H9 (cell line): ENCODE data around the gene ATF3. TPM values are rescaled to one million over a fixed set of nuclear protein-coding genes. Genes with fewer than 3 reads are reported as not detected.

Source experiments
- DNase-seq: peaks from one replicate; pipeline ENCODE4 v3.0.0-alpha.2; 2017
- H2AFZ ChIP-seq: one replicate; pipeline ENCODE4 v1.6.1; 2013; ENCODE audit warnings: mild to moderate bottlenecking, low read length, control low read depth, moderate library complexity
- H2AK5ac ChIP-seq: 2 replicates; pipeline ENCODE4 v1.6.1; 2013; ENCODE audit warnings: low read length, control low read depth, mixed read lengths; ENCODE audit not compliant: insufficient read length
- H2BK120ac ChIP-seq: one replicate; pipeline ENCODE4 v1.6.1; 2013; ENCODE audit warnings: low read depth, mild to moderate bottlenecking, low read length, control low read depth, inconsistent platforms; ENCODE audit not compliant: poor library complexity, severe bottlenecking
- H2BK12ac ChIP-seq: 2 replicates; pipeline ENCODE4 v1.6.1; 2013; ENCODE audit warnings: low read length, control low read depth, mixed read lengths, low read depth; ENCODE audit not compliant: insufficient read length
- H2BK15ac ChIP-seq: 2 replicates; pipeline ENCODE4 v1.6.1; 2013; ENCODE audit warnings: low read depth, low read length, control low read depth
- H2BK20ac ChIP-seq: one replicate; pipeline ENCODE4 v1.6.1; 2013; ENCODE audit warnings: low read depth, mild to moderate bottlenecking, low read length, control low read depth, inconsistent platforms; ENCODE audit not compliant: poor library complexity, severe bottlenecking
- H2BK5ac ChIP-seq: 2 replicates; pipeline ENCODE4 v1.6.1; 2013; ENCODE audit warnings: low read length, control low read depth, mixed read lengths; ENCODE audit not compliant: insufficient read length
- H3K14ac ChIP-seq: 2 replicates; pipeline ENCODE4 v1.6.1; 2013; ENCODE audit warnings: low read length, control low read depth; ENCODE audit not compliant: insufficient read depth
- H3K18ac ChIP-seq: 2 replicates; pipeline ENCODE4 v1.6.1; 2013; ENCODE audit warnings: low read depth, mild to moderate bottlenecking, mixed read lengths, low read length, control low read depth; ENCODE audit not compliant: insufficient read length
- H3K23ac ChIP-seq: 2 replicates; pipeline ENCODE4 v1.6.1; 2013; ENCODE audit warnings: low read length, control low read depth, mixed read lengths, low read depth; ENCODE audit not compliant: insufficient read length
- H3K23me2 ChIP-seq: 2 replicates; pipeline ENCODE4 v1.6.1; 2013; ENCODE audit warnings: low read depth, mild to moderate bottlenecking, mixed read lengths, low read length, control low read depth; ENCODE audit not compliant: insufficient read length, poor library complexity, severe bottlenecking
- H3K27ac ChIP-seq: 2 replicates; pipeline ENCODE4 v1.5.1; 2013; ENCODE audit warnings: low read length, control low read depth, mixed read lengths, low read depth; ENCODE audit not compliant: insufficient read length
- H3K27me3 ChIP-seq: 2 replicates; pipeline ENCODE4 v1.6.1; 2013; ENCODE audit warnings: low read length, control low read depth, inconsistent platforms; ENCODE audit not compliant: insufficient read depth
- H3K4ac ChIP-seq: 2 replicates; pipeline ENCODE4 v1.6.1; 2013; ENCODE audit warnings: low read depth, mild to moderate bottlenecking, control low read depth, inconsistent platforms, low read length, moderate library complexity
- H3K4me1 ChIP-seq: 2 replicates; pipeline ENCODE4 v1.6.1; 2013; ENCODE audit warnings: low read length, control low read depth, inconsistent platforms; ENCODE audit not compliant: insufficient read depth
- H3K4me2 ChIP-seq: 2 replicates; pipeline ENCODE4 v1.6.1; 2013; ENCODE audit warnings: low read length, control low read depth, mixed read lengths; ENCODE audit not compliant: insufficient read length, insufficient read depth
- H3K56ac ChIP-seq: 2 replicates; pipeline ENCODE4 v1.6.1; 2013; ENCODE audit warnings: low read depth, mild to moderate bottlenecking, mixed read lengths, low read length, control low read depth; ENCODE audit not compliant: insufficient read length
- H3K79me1 ChIP-seq: 2 replicates; pipeline ENCODE4 v1.6.1; 2013; ENCODE audit warnings: low read depth, mild to moderate bottlenecking, moderate library complexity, low read length, control low read depth, inconsistent platforms; ENCODE audit not compliant: insufficient read depth, poor library complexity, severe bottlenecking
- H3K79me2 ChIP-seq: 2 replicates; pipeline ENCODE4 v1.6.1; 2013; ENCODE audit warnings: low read length, control low read depth, inconsistent platforms; ENCODE audit not compliant: insufficient read depth
- H3K9ac ChIP-seq: 2 replicates; pipeline ENCODE4 v1.6.1; 2013; ENCODE audit warnings: low read length, control low read depth, mixed read lengths; ENCODE audit not compliant: insufficient read length; ENCODE audit errors: extremely low read depth
- H3K9me3 ChIP-seq: one replicate; pipeline ENCODE4 v1.6.1; 2013; ENCODE audit warnings: low read depth, low read length, inconsistent platforms; ENCODE audit not compliant: control insufficient read depth
- H3T11ph ChIP-seq: one replicate; pipeline ENCODE4 v1.6.1; 2013; ENCODE audit warnings: mild to moderate bottlenecking, low read length, control low read depth, inconsistent platforms
- H4K20me1 ChIP-seq: one replicate; pipeline ENCODE4 v1.6.1; 2013; ENCODE audit not compliant: control insufficient read depth, insufficient read length, insufficient read depth
- H4K5ac ChIP-seq: 2 replicates; pipeline ENCODE4 v1.6.1; 2013; ENCODE audit warnings: low read depth, mild to moderate bottlenecking, mixed read lengths, low read length, control low read depth; ENCODE audit not compliant: insufficient read length
- H4K8ac ChIP-seq: replicated peaks from 2 replicates; pipeline ENCODE4 v1.6.1; 2013; ENCODE audit warnings: low read length, control low read depth, mixed read lengths, low read depth; ENCODE audit not compliant: insufficient read length
- H4K91ac ChIP-seq: 2 replicates; pipeline ENCODE4 v1.6.1; 2013; ENCODE audit warnings: low read depth, mild to moderate bottlenecking, moderate library complexity, mixed read lengths, low read length, control low read depth; ENCODE audit not compliant: insufficient read length
- H3K27ac Mint-ChIP-seq, 3 experiments: 2 replicates in 2 of 3; 3 replicates in 1 of 3; pipeline ENCODE4 v1.8.0; 2020 to 2021; ENCODE audit warnings: mixed read lengths in 3 of 3, mild to moderate bottlenecking in 1 of 3, moderate library complexity in 1 of 3
- H3K27me3 Mint-ChIP-seq: 2 replicates; pipeline ENCODE4 v1.8.0; 2021; ENCODE audit warnings: low read depth, mild to moderate bottlenecking, moderate library complexity, mixed read lengths
- H3K36me3 Mint-ChIP-seq, 3 experiments: 2 replicates in 2 of 3; 3 replicates in 1 of 3; pipeline ENCODE4 v1.8.0; 2020 to 2021; ENCODE audit warnings: low read depth in 3 of 3, mixed read lengths in 3 of 3; ENCODE audit not compliant: insufficient read depth in 1 of 3
- H3K4me1 Mint-ChIP-seq, 2 experiments: 2 replicates each; pipeline ENCODE4 v1.8.0; 2020; ENCODE audit warnings: mixed read lengths in 2 of 2
- H3K4me3 Mint-ChIP-seq, 2 experiments: 2 replicates in 1 of 2; 3 replicates in 1 of 2; pipeline ENCODE4 v1.8.0; 2020 to 2021; ENCODE audit warnings: mild to moderate bottlenecking in 2 of 2, mixed read lengths in 2 of 2, moderate library complexity in 1 of 2
- H3K9me3 Mint-ChIP-seq, 2 experiments: 2 replicates in 1 of 2; 3 replicates in 1 of 2; pipeline ENCODE4 v1.8.0; 2020; ENCODE audit warnings: mild to moderate bottlenecking in 2 of 2, mixed read lengths in 2 of 2, moderate library complexity in 1 of 2
- CTCF ChIP-seq: fragments of 200-600 bp; sonication (generic); conservative IDR thresholded peaks from 3 replicates; pipeline ENCODE4 v1.8.0; 2021; ENCODE audit warnings: antibody characterized with exemption, mild to moderate bottlenecking
- WGBS: extraction: QIAGEN DNeasy Blood & Tissue Kit; methylation state at CpG from one replicate; pipeline ENCODE4 v1.1.7; 2013; ENCODE audit warnings: missing lambda C conversion rate, low lambda C conversion rate, mixed read lengths; ENCODE audit not compliant: insufficient read length; ENCODE audit errors: extremely low coverage; 5-methylcytosine and 5-hydroxymethylcytosine counted together
- total RNA-seq: library from RNA; stranded (reverse); gene quantifications from 2 replicates; pipeline ENCODE4 v1.2.1, GENCODE V29; 2021

ATF3 gene
- total RNA-seq, 1 experiment from 2014 or later = 14.7 TPM

DNA sequence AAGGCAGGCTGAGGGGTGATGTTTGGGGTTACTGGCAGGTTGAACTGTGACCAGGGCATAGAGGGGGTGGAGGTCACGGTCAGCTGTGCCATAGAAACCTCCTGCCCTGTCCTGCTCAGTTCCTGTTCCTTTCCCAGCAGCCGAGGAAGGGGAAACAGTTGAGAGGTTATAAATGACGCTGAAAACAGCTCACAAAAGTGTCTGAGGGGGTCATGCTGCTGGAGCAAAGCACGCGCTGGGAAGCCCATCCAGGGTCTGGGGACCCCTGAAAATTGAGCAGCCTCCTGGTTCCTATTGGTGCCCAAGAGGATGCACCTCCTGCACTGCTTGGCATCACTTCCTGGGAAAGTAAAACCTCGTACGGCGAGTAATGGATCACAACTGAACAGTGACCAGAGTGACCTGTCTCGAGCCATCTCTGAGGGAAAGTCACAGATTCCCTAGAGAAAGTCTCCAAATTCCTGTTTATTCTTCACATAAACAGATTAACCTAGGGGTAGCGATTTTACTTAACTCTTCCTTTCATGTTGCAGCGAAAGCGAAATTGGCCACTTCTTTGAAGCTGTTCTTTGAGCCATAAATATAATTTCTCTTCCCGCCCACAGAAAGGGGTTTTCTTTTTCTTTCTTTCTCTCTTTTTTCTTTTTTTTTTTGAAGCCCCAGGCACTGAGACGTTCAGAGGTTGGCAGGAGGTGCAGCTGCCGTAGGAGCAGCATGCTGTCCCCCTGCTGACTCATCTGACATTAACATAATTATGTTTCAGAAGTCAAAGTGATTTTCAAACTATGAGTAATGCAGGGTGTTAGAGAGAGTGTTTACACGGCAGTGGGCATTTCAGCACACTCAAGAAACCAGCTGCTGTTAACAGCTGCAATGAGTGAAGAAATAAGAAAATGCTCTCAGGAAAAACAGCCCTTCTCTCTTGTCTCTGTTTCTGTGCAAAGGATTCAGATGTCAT, 41.8 kb upstream of the ATF3 start:
- Histone ChIP-seq H3K79me2 (no peaks in the 10 kb centered on the region), H3K56ac (no peak overlapping the region), H3K4me2 (no peak overlapping the region), H3K27ac (no peak overlapping the region), H3K23ac (no peak overlapping the region), H4K8ac (peak overlapping the region; percentile 44), H2BK20ac (no peak overlapping the region), H3K18ac (no peak overlapping the region), H2BK12ac (no peak overlapping the region), H2BK15ac (no peak overlapping the region), H3T11ph (no peak overlapping the region), H2BK120ac (no peak overlapping the region), H3K14ac (no peak overlapping the region), H3K4me1 (no peaks in the 10 kb centered on the region; the same call in 1 of the 2 replicates), H4K5ac (no peak overlapping the region), H3K9ac (no peak overlapping the region), H2AK5ac (no peak overlapping the region), H3K23me2 (no peaks in the 10 kb centered on the region), H3K4ac (no peak overlapping the region), H2AFZ (no peak overlapping the region), H3K9me3 (no peaks in the 10 kb centered on the region), H3K27me3 (no peaks in the 10 kb centered on the region), H2BK5ac (no peak overlapping the region), H4K91ac (no peak overlapping the region), H3K79me1 (no peaks in the 10 kb centered on the region), H4K20me1 (no peaks in the 10 kb centered on the region)
- Mint-ChIP-seq H3K36me3 (no peaks in the 10 kb centered on the region), H3K9me3 (no peaks in the 10 kb centered on the region), H3K27me3 (peaks cover 14% of the 10 kb centered on the region), H3K27ac (peak overlapping the region in 2 of 3 experiments; percentile 42 to 45; a peak in 1 of 7 replicates), H3K4me1 (peaks cover 12% of the 10 kb centered on the region in 2 experiments), H3K4me3 (no peak overlapping the region)
- TF ChIP-seq CTCF = no peak
- DNase-seq = no peak
- no CpG with 5 or more reads among the region's 16 CpGs for WGBS
